ENCODE results near the gene SCAP. TPM values are rescaled to one million over a fixed set of nuclear protein-coding genes. Genes with fewer than 3 reads are reported as not detected.

SCAP gene
- total and polyA plus RNA-seq, 2 experiments from 2014 or later: 35.5 to 141 TPM

DNA sequence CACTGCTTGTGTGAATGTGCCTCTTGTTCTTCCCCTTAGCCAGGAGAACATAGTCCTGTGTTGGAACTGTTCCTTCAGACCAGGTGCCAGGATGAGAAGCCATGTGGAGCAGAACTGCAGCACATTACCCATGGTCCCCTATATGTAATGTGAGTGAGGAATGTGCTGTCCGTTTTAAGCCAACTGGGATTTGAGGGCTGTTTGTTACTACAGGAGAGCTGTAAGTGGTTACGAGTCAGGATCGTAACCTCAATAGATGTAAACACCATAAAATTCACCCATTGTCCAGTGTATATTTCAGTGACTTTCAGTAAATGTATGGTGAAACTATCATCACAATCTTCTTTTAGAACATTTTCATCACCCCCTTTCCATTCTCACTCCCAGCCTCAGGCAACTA, 10.1 kb upstream of the SCAP start:
- no peak overlapping the region for H2AFZ ChIP-seq
- no peak for DNase-seq (ENCODE audit: low spot score)
- Mint-ChIP-seq H3K36me3 (ENCODE audit: low read depth) (peaks cover 13% of the 10 kb centered on the region), H3K27ac (no peak overlapping the region), H3K27me3 (ENCODE audit: insufficient read depth, low read depth, poor library complexity) (peaks cover 7% of the 10 kb centered on the region), H3K4me3 (no peak overlapping the region), H3K4me1 (peaks cover 13% of the 10 kb centered on the region; the same call in 2 of the 3 replicates), H3K9me3 (peaks cover 3% of the 10 kb centered on the region; the same call in 2 of the 3 replicates)
- no peak overlapping the region for H3K4me2 ChIP-seq
- no peak for TF ChIP-seq ZNF114 (CRISPR knock-in tag; IDR thresholded peaks at IDR 0.05)
- no peak for TF ChIP-seq EZH2 (IDR thresholded peaks at IDR 0.05; ENCODE audit: low read depth, unreplicated experiment)
- TF ChIP-seq NANOG (IDR thresholded peaks at IDR 0.05; ENCODE audit: borderline replicate concordance): no peak
- TF ChIP-seq JUNB (IDR thresholded peaks at IDR 0.05; ENCODE audit: unreplicated experiment): no peak
- TF ChIP-seq, protein P1, sequence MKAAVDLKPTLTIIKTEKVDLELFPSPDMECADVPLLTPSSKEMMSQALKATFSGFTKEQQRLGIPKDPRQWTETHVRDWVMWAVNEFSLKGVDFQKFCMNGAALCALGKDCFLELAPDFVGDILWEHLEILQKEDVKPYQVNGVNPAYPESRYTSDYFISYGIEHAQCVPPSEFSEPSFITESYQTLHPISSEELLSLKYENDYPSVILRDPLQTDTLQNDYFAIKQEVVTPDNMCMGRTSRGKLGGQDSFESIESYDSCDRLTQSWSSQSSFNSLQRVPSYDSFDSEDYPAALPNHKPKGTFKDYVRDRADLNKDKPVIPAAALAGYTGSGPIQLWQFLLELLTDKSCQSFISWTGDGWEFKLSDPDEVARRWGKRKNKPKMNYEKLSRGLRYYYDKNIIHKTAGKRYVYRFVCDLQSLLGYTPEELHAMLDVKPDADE (IDR thresholded peaks at IDR 0.05): no peak
- TF ChIP-seq ZNF462 (CRISPR knock-in tag; IDR thresholded peaks at IDR 0.05): no peak
- no peak for TF ChIP-seq EZH2phosphoT487 (IDR thresholded peaks at IDR 0.05; ENCODE audit: unreplicated experiment)
- no peak for TF ChIP-seq CREB1 (CRISPR knock-in tag; IDR thresholded peaks at IDR 0.05; ENCODE audit: low read depth)
- TF ChIP-seq REST (IDR thresholded peaks at IDR 0.05; ENCODE audit: unreplicated experiment): no peak
- TF ChIP-seq POLR2AphosphoS5 (IDR thresholded peaks at IDR 0.05; ENCODE audit: low read depth): no peak
- no peak for TF ChIP-seq CTCF (conservative IDR thresholded peaks at IDR 0.05; ENCODE audit: low read depth in 2 of 2)
- no peak for TF ChIP-seq ZNF331 (CRISPR knock-in tag; IDR thresholded peaks at IDR 0.05; ENCODE audit: low read depth)
- TF ChIP-seq STAT1 (IDR thresholded peaks at IDR 0.05; ENCODE audit: unreplicated experiment): no peak
- H3K9me2 ChIP-seq (ENCODE audit: insufficient read depth): no peaks in the 10 kb centered on the region
- no peaks in the 10 kb centered on the region for H3K79me2 ChIP-seq (replicated peaks; ENCODE audit: insufficient read depth)
- no peaks in the 10 kb centered on the region for H3K36me3 ChIP-seq (ENCODE audit: insufficient read depth)
- no peaks in the 10 kb centered on the region for H3K27me3 ChIP-seq (ENCODE audit: insufficient read depth)
- ATAC-seq: no peak
- no peak overlapping the region for H3K4me3 ChIP-seq
- no peaks in the 10 kb centered on the region for H4K20me1 ChIP-seq (replicated peaks; ENCODE audit: insufficient read depth)
- H3F3A ChIP-seq (replicated peaks; ENCODE audit: low read depth): peaks cover 16% of the 10 kb centered on the region
- H3K27ac ChIP-seq (ENCODE audit: low read depth): no peak overlapping the region
- peaks cover 16% of the 10 kb centered on the region for H3K4me1 ChIP-seq (ENCODE audit: insufficient read depth)
